A172 (cell line): Measurements from ENCODE around the gene INPP4B. TPM values are rescaled to one million over a fixed set of nuclear protein-coding genes. Genes with fewer than 3 reads are reported as not detected.
A peak's percentile ranks its signal among the peaks of the same experiment; 100 is the strongest.
"Not testable (repeated sequence)": the region's sequence is repeated elsewhere in the genome, so short reads cannot be mapped to it uniquely, and the experiment has no call there.

Source experiments
- DNase-seq: peaks from one replicate; pipeline ENCODE4 v3.0.0-alpha.2; 2015; ENCODE audit warnings: low spot score
- total RNA-seq: library from RNA; depleted of rRNA; stranded (reverse); fragments of >200 nt; shearing (Covaris generic); gene quantifications from 2 replicates; pipeline ENCODE4 v1.2.3, GENCODE V29; 2014

Gene INPP4B
- total RNA-seq, 1 experiment from 2014 or later, result 31.8 TPM

GRCh38 chr4:142683997-142684396, 162.1 kb downstream of the INPP4B start:
- no peak for DNase-seq

GRCh38 chr4:142683503-142683902, 162.6 kb downstream of the INPP4B start:
- no peak for DNase-seq

- no peak for DNase-seq
Observed at GRCh38 chr4:142671516-142671915, 174.6 kb downstream of the INPP4B start.

GRCh38 chr4:142663828-142664227, 182.3 kb downstream of the INPP4B start:
- no peak for DNase-seq

DNA sequence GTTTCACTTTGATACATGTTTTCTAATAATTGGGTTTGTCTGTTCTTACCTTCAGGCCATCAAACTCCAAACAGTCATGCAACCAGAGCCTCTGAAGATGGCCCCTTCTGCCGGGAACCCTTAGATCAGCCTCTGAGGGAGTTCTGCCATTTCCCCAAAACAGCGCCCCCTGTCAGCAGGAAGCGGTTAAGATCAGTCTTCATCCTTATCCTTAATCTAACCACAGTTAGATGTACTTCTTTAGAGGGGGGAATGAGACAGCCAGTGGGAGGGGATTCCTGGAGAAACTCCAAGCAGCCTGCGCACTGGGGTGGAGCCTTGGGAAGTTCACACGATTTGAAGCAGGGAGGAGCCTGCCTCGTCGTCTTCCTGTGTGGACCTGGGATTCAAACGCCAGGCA, 185.4 kb downstream of the INPP4B start:
- no peak for DNase-seq

GRCh38 chr4:142656178-142656577, 189.9 kb downstream of the INPP4B start:
- DNase-seq, result peak; percentile 6

GRCh38 chr4:142648378-142648777, 197.7 kb downstream of the INPP4B start:
- no peak for DNase-seq

GRCh38 chr4:142645475-142646108, 200.5 kb downstream of the INPP4B start:
- peak; percentile 30 for DNase-seq

DNA sequence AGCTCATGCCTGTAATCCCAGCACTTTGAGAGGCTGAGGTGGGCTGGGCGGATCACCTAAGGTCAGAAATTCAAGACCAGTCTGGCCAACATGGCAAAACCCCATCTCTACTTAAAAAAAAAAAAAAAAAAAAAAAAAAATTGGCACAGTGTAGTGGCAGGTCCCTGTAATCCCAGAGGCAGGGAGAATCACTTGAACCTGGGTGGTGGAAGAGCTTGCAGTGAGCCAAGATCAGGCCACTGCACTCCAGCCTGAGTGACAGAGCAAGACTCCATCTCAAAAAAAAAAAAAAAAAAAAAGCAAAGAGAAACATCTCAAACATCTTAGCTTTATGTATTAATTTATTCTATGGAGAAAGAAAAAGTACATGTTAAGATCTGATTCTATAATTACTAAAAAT, 201.5 kb downstream of the INPP4B start:
- not testable (repeated sequence) for DNase-seq

DNA sequence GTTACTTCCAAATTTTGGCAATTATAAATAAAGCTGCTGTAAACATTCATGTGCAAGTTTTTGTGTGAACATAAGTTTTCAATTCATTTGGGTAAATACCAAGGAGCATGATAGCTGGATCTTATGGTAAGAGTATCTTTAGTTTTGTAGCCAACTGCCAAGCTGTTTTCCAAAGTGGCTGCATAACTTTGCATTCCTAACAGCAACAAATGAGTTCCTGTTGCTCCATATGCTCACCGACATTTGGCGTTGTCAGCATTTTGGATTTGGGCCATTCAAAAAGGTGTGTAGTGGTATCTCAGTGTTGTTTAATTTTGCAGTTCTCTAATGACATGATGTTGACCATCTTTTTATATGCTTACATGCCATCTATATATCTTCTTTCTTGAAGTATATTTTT, 208.5 kb downstream of the INPP4B start:
- no peak for DNase-seq

DNA sequence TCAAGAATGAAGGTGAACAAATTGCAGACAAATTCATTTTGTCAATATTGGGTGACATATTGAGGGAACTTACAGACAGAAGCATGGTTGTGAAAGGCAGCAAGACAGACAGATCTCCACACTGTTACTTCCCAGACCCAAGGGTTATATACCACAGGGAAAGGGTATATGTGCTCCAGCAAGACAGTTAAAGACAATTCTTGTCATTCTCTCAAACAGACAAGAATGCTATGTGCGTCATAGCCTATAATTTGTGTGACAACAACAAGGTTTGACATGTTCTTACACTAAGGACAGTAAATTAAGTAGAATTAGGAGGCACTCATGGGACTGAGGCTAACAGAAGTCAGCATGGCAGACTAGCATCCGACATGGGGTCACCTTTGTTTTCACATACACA, 214.3 kb downstream of the INPP4B start:
- DNase-seq, result no peak

- DNase-seq, result peak; percentile 67
Observed at GRCh38 chr4:142615324-142615665, 230.8 kb downstream of the INPP4B start.

GRCh38 chr4:142614621-142615323, 231.3 kb downstream of the INPP4B start:
- DNase-seq, result peak; percentile 30

- DNase-seq, result no peak
Observed at GRCh38 chr4:142607976-142608375, 238.1 kb downstream of the INPP4B start.

DNA sequence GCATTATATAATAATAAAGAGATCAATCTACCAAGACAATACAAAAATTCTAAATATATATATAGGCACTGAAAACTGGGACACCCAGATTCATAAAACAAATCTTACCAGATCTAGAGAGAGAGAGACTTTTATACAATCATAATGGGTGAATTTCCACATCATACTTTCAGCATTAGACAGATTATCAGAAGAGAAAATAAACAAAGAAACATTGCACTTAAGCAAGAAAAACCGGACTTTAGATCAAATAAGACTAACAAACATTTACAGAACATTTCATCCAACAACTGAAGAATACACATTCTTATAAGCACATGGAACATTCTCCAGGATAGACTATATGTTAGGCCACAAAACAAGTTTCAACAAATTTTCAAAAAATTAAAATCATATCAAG, 245.1 kb downstream of the INPP4B start:
- DNase-seq, result no peak

DNA sequence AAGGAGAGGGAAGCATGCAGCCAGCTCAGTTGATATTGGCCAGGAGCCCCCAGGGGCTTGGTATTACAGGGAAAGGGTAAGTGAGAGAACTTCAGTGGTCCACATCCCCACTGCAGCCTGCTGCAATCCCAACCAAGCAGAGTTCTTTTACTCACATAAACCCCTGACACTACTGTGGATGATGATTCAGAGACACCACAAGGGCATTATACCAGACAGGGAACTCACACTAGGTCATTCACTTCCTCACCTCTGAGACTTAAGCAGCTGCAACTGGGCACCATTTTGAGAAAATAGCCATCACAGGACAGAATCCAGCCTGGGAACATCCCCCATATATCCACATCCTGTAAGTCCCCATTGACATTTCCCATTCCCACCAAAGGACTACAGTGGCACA, 248.0 kb downstream of the INPP4B start:
- DNase-seq, result no peak

- DNase-seq, result no peak
Observed at GRCh38 chr4:142596595-142596994, 249.5 kb downstream of the INPP4B start.

- DNase-seq, result no peak
Observed at GRCh38 chr4:142596121-142596520, 250.0 kb downstream of the INPP4B start.

GRCh38 chr4:142595222-142595871, 250.8 kb downstream of the INPP4B start:
- DNase-seq, result no peak

- DNase-seq, result no peak
Observed at GRCh38 chr4:142585411-142585810, 260.7 kb downstream of the INPP4B start.

DNA sequence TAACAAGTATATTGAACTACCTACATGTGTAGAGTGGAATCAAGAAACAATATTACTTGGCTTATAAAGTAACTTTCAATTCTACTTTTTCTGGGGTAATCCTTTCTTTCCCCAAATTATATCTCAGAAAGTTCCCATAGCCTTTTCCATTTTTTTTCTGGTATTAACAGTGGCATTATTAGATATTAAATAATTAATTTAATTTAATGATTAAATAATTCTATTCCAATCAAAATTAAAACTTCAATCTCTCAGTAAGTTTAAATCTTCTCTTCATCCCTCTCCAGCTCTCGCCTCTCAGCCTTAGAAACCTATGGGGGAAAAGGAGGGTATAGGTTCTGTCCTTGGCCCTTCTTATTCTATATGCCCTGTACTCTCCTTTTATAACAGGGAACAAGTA, 262.4 kb downstream of the INPP4B start:
- no peak for DNase-seq

DNA sequence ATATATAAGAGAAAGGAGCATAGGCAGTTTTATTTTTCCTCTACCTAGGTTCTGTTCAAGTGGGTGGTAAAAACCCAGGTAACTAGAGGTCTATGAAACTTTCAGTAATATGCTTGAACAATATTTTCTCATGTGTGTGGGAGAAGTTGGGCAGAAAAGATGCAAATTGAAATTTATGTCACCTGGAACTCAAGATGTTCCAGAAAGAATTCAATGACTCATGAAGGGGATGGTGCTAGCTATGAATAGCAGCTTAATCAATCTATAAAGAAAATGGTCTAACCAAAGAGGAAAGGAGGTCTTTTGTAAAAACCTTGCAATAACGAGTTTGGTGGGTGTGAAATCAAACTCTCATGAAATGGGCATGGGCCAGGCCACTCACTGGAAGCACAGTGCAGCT, 263.8 kb downstream of the INPP4B start:
- DNase-seq, result no peak

DNA sequence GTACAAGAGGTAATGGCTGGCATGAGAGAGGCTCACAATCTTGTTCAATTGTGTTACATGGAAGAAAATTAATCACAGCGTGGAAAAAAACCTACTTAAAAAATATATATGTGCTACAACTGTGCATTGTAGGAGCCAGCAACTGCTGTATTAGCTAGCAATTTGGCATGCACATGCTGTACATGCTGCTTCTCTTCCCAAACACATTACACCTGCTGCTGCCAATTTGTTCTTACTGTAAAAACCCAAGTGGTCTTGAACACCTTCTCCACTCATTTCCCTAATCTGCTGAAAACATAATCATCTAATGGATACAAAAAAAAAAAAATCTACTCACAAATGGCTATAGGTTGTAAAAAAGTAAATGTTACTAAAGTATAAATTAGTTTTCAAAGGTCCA, 264.2 kb downstream of the INPP4B start:
- DNase-seq, result no peak
